SK-N-SH treated with all-trans-retinoic acid at 6 μM for 48 hours (cell line): ENCODE results near the gene DTNA.

ENCODE experiments used
- ARNTL ChIP-seq: fragments of 450-650 bp; formaldehyde crosslinking; IDR thresholded peaks from 2 replicates; pipeline ENCODE4 v1.5.0; 2020; ENCODE audit warnings: low read depth, mild to moderate bottlenecking, moderate library complexity, borderline replicate concordance
- BACH2 ChIP-seq: fragments of 250-450 bp; sonication (Bioruptor Pico); IDR thresholded peaks from 2 replicates; pipeline ENCODE4 v1.9.0; 2021; ENCODE audit warnings: mild to moderate bottlenecking, borderline replicate concordance
- CREB5 ChIP-seq: fragments of 250-450 bp; sonication (Bioruptor Pico); IDR thresholded peaks from 2 replicates; pipeline ENCODE4 v1.5.1; 2020; ENCODE audit warnings: low read depth, mild to moderate bottlenecking, moderate library complexity
- CSDC2 ChIP-seq: fragments of 250-450 bp; sonication (Bioruptor Pico); IDR thresholded peaks from 2 replicates; pipeline ENCODE4 v1.5.0; 2020; ENCODE audit warnings: mild to moderate bottlenecking, moderate library complexity
- GLIS3 ChIP-seq: fragments of 250-450 bp; sonication (Bioruptor Pico); IDR thresholded peaks from 2 replicates; pipeline ENCODE4 v1.5.0; 2020; ENCODE audit warnings: mild to moderate bottlenecking, moderate library complexity
- ISL1 ChIP-seq: fragments of 250-450 bp; sonication (Bioruptor Pico); IDR thresholded peaks from 2 replicates; pipeline ENCODE4 v2.1.2; 2022; ENCODE audit warnings: mild to moderate bottlenecking, moderate library complexity
- POU6F1 ChIP-seq: fragments of 250-450 bp; sonication (Bioruptor Pico); IDR thresholded peaks from 2 replicates; pipeline ENCODE4 v1.8.0; 2021; ENCODE audit warnings: low read depth, mild to moderate bottlenecking, moderate library complexity, borderline replicate concordance
- TOX ChIP-seq: fragments of 250-450 bp; sonication (Bioruptor Pico); IDR thresholded peaks from 2 replicates; pipeline ENCODE4 v1.8.0; 2021; ENCODE audit warnings: mild to moderate bottlenecking, moderate library complexity, borderline replicate concordance
- ZFP3 ChIP-seq: fragments of 250-450 bp; sonication (Bioruptor Pico); IDR thresholded peaks from 2 replicates; pipeline ENCODE4 v1.5.0; 2020; ENCODE audit warnings: mild to moderate bottlenecking, moderate library complexity
- ZFP30 ChIP-seq: fragments of 450-650 bp; formaldehyde crosslinking; IDR thresholded peaks from 2 replicates; pipeline ENCODE4 v1.5.0; 2022; ENCODE audit warnings: mild to moderate bottlenecking, moderate library complexity
- ZNF70 ChIP-seq: fragments of 450-650 bp; formaldehyde crosslinking; IDR thresholded peaks from 2 replicates; pipeline ENCODE4 v1.5.0; 2020; ENCODE audit warnings: mild to moderate bottlenecking, moderate library complexity
- ZNF8 ChIP-seq: fragments of 450-650 bp; formaldehyde crosslinking; IDR thresholded peaks from 2 replicates; pipeline ENCODE4 v1.5.0; 2020; ENCODE audit warnings: mild to moderate bottlenecking, moderate library complexity
- TF ChIP-seq, protein P1 (sequence below): fragments of 250-450 bp; sonication (Bioruptor Pico); IDR thresholded peaks from 2 replicates; pipeline ENCODE4 v1.8.0; 2020; ENCODE audit warnings: mild to moderate bottlenecking, moderate library complexity, borderline replicate concordance

- TF ChIP-seq BACH2 (CRISPR knock-in tag) = no peak
- TF ChIP-seq ZNF8 = no peak
- TF ChIP-seq TOX (CRISPR knock-in tag) = no peak
- no peak for TF ChIP-seq POU6F1 (CRISPR knock-in tag)
- TF ChIP-seq, protein P1, sequence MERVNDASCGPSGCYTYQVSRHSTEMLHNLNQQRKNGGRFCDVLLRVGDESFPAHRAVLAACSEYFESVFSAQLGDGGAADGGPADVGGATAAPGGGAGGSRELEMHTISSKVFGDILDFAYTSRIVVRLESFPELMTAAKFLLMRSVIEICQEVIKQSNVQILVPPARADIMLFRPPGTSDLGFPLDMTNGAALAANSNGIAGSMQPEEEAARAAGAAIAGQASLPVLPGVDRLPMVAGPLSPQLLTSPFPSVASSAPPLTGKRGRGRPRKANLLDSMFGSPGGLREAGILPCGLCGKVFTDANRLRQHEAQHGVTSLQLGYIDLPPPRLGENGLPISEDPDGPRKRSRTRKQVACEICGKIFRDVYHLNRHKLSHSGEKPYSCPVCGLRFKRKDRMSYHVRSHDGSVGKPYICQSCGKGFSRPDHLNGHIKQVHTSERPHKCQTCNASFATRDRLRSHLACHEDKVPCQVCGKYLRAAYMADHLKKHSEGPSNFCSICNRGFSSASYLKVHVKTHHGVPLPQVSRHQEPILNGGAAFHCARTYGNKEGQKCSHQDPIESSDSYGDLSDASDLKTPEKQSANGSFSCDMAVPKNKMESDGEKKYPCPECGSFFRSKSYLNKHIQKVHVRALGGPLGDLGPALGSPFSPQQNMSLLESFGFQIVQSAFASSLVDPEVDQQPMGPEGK (CRISPR knock-in tag) = no peak
- no peak for TF ChIP-seq ZFP30
- no peak for TF ChIP-seq ZFP3
- TF ChIP-seq CSDC2 = no peak
- TF ChIP-seq ZNF70 (CRISPR knock-in tag) = no peak
- TF ChIP-seq CREB5 (CRISPR knock-in tag) = no peak
- no peak for TF ChIP-seq ARNTL (CRISPR knock-in tag)
- TF ChIP-seq GLIS3 (CRISPR knock-in tag) = no peak
- no peak for TF ChIP-seq ISL1 (CRISPR knock-in tag)
Measured at GRCh38 chr18:34821669-34822210, 111.6 kb downstream of the DTNA start.
